Stimulated activated CD4-positive, alpha-beta T cell treated with anti-CD3 and anti-CD28 coated beads, Interleukin-15, amount 100 ng/mL, for 24 hours (primary cell): ENCODE data around the gene CERS6.
"Not testable (repeated sequence)": the region's sequence is repeated elsewhere in the genome, so short reads cannot be mapped to it uniquely, and the experiment has no call there.

Experiments used
- DNase-seq: peaks from one replicate; pipeline ENCODE4 v3.0.0-alpha.2; 2020

CERS6 gene

DNA sequence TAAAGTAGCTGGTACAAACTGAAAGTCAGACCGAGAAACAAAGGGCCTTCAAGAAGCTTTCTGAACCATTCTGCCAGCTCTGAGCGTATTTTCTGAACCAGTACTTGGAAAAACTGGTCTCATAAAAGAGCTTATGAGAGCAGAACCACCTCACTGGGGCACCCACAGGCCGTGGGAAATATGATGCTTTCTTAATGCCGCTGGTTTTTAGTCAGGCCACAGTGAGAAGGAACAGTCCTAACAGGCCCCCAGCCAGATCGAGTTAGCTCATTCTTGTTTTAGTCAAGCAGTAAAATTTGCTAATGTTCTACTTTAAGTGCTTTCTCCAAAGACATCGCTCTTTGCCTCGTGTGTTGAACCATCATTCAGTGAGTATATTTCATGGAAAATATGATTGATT, 333.7 kb downstream of the CERS6 start:
- no peak for DNase-seq

DNA sequence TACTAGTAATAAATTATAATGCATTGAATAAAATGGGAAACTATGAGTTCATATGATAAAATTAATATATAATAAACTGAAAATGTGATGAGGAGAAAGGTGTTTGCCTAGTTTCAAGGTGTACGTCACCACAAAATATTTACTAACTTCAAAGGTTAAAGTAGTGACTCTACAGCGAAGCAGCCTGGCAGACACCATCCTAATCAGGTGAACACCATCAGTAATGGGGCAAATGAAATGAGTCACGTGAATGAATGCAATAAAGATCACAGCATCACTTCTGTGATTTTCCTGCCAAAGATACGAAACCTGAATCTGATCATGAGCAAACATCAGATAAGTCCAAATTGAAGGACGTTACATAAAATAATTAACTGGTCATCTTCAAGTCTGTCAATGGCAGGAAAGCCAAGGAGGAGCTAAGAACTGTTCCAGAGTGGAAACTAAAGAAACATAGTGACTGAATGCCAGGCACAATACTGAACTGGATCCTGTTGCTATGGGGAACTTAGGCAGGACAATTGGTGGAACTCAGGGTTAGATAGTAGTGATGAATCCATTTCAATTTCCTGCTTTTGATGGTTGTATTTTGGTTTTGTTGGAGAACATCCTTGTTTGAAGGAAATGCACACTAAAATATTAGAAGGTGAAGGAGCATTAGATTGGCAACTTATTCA, 334.3 kb downstream of the CERS6 start:
- no peak for DNase-seq

DNA sequence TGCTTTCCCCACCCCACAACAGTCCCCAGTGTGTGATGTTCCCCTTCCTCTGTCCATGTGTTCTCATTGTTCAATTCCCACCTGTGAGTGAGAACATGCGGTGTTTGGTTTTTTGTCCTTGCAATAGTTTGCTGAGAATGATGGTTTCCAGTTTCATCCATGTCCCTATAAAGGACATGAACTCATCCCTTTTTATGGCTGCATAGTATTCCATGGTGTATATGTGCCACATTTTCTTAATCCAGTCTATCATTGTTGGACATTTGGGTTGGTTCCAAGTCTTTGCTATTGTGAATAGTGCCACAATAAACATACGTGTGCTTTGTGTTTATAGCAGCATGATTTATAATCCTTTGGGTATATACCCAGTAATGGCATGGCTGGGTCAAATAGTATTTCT, 335.1 kb downstream of the CERS6 start:
- DNase-seq: not testable (repeated sequence)

DNA sequence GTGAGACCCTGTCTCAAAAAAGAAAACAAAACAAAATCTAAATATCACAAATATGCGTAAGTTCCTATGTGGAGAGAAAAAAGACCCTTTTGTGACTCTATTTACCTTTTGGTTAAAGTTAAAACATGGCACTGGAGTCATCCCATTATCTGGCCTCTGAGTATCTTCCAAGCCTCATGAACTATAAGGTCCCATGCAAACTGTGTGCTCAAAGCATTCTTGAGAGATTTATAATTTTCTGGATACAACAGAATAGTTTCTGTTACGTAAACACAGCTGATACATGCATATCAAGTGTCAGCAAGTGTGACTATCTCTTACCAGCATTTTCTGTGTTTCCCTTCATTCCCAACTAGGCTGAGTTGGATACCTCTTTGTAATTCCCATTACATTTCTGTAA, 337.5 kb downstream of the CERS6 start:
- DNase-seq: no peak

DNA sequence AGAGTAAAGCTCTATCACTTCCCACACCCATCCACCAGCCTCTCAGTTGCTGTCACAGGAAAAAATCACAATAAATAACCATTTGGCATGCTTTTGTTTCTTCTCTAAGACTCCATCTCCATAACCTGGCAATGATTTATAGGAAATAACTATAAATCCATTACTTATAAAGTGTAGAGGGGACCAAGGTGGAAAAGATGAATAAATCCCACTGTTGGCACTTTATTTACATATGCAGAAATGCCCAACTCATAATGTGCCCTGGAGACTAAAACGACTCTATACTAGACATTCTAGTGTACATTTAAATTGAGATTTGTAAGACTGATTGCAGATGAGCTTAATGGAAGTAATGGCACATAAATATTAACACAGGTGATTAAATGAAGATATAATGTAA, 338.9 kb downstream of the CERS6 start:
- DNase-seq: no peak

DNA sequence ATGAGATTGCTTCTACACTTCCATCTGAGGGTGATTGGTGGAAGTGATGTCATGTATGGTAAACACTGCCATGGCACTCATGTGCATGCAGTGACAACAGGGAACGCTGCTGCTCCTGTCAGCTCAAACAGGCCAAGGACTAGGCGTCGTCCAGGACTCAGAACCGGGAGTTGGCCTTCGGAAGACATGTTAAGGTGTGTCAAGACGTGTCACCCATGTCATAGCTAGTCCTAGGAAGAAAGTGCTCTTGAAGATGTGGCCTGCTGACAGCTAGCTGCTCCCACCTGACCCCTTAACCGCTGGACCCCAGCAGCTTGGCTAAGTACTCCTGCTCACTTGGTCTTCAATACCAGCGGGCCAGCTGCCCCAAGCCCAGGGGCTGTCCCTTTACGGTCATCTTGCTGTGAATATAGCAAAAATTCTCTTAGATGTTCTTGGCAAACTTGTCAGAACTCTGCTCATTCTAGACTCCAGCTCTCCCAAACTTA, 340.1 kb downstream of the CERS6 start:
- no peak for DNase-seq

DNA sequence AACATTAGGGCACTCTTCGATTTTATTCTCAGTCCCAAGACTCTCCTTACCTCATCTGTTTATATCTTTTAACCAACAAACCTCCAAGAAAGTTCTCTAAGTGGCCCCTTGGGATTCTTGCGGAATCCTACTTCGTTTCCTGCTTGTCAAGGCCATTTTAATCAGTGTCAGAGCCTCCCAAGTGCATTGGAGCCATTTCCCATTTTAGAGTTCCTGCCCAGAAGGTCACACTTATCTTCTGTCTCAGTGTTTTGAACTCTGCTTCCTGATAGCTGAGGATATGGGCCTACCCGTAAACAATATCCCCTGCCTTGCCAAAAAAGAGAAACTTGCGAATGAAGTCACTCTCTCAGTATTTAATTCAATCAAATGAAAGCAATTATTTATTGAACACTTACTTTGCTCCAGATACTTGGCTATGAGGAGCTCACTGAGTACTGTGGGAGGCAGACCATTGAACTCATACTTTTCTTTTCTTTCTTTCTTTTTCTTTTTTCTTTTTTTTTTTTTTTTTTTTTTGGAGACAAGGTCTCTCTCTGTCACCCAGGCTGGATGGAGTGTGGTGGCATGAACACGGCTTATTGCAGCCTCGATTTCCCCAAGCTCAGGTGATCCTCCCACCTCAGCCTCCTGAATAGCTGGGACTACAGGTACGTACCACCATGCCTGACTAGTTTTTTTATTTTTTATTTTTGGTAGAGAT, 340.7 kb downstream of the CERS6 start:
- DNase-seq: no peak

DNA sequence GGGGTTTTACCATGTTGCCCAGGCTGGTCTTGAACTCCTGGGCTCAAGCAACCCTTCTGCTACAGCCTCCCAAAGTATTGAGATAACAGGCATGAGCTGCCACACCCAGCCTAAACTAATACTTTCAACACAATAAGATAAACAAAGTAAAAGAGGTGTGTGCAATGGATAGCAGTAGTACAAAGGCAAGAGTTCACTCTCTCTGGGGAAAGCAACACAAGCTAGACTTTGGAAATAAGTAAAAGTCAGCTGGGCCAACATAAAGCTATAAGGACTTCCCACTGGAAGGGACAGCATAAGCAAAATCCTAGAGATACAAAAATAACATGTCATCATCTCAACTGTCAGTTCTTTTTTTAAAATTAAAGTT, 341.2 kb downstream of the CERS6 start:
- no peak for DNase-seq

DNA sequence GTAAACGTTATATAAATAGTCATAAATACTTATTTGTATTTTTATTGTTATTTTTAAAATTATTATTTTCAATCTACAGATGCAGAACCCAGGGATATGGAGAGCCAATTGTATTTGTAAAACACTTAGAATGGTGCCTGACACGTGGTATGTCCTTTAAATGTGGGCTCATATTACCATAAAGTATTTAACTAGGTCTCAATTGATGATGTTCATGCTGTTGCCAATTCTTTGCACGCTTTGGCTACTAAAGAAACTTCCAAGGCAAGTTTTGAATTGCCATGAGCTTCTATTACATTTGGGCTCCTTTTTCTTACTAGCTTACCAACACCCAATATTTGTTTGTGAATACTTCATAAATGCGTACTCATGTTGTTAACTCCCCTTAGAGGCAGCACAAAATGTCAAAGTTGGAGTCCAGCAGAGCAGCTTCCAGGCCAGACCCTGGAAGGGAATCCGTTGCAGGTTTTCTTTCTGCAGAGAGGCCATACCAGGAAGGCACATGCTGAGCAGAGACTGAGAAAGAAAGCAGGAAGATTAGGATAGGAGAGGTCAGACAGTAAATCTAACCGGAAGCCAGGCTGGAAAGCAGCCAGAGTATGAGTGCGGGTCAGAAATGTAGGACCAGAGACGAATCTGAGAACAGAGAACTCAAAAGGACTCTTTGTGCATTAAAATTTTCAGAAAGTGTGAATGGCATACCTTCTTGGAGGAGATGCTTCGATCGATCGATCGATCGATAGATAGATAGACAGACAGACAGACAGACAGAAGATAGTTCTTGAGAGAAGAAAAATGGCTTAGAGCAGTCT, 342.2 kb downstream of the CERS6 start:
- no peak for DNase-seq

DNA sequence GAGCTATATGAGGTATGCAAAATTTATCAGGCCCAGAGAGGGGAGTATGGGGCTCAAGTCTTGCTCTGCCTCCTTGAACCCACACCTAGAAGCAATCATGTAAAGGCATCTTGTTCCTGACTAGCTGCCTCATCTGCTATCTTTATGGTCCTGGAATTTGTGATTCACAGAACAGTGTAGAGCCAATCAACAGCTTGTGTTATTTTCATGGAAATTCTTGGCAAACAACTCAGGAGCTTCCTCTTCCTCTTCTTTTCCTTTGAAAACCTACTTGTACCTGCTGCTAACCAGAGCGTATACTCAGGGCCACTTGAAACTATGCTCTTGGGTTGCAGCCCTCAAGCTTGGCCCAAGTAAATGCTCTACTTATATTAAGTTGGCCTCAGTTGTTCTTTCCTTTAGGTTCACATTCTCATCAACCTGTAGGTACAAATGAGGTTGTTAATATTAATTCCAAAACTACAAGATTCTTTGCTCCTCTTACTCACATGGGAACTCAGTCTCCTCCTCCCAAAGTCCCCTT, 342.9 kb downstream of the CERS6 start:
- no peak for DNase-seq

DNA sequence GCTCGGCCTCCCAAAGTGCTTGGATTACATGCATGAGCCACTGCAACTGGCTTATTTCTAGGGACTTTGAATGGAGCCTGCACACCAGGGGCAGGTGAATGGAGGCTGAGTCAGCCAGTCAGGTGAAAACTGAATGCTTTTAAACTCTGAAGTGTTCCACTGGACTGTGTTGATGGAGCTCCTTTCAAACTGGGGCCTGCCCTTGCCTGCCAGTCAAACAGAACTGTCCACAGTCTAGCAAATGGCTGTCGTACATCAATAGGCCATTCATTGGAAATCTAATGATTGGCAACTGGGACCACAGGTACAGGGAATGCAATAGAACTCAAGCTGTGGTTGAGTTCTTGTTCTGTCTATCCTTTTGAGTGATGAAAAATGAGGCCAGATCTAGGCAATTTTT, 345.4 kb downstream of the CERS6 start:
- no peak for DNase-seq

DNA sequence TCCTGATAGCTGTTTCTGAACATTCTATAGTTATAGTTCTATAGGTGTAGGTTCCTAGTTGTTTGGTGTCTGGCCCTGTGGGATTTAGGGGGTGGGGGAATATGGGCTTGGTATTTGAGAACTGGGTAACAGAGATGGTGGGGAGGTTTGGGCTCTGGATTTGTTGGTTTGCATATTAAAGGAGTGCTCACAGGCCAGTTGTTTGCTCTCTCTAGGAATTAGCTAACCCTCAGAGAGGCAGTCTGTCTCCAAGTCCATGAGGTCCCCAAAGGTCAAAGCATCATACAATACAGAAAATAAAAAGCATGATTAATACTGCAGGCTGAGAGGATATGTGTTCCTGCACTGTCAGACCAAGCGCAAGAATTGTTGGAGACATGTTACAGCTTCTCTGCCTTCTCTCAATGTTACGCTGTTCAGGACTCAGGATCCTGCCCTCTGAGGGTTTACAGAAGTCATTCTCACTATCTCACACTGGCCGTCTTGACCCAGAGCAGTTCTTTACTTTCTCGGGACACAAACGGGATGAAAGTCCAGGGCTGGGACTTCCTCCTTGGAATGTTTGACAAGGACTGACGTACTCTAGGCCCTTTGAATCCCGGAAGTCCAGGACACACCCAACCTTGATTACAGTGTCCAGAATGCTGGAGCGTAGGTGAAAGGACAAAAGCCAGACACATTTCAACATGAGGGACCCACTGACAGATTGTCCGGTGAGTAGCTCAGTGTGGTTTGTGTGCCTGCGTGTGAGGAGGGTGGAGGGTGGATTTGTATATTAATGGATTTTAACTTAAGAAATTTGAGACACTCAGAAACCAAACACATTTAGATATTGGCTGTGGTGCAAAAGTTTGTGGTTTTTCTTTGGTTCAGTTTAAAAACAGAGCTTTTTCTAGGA, 346.1 kb downstream of the CERS6 start, which contains the start of gene NOSTRIN:
Gene NOSTRIN (plus strand): TSS at position 677 of the 898 bp plus-strand sequence. CDS start 10 bp downstream, at position 687.
- no peak for DNase-seq

DNA sequence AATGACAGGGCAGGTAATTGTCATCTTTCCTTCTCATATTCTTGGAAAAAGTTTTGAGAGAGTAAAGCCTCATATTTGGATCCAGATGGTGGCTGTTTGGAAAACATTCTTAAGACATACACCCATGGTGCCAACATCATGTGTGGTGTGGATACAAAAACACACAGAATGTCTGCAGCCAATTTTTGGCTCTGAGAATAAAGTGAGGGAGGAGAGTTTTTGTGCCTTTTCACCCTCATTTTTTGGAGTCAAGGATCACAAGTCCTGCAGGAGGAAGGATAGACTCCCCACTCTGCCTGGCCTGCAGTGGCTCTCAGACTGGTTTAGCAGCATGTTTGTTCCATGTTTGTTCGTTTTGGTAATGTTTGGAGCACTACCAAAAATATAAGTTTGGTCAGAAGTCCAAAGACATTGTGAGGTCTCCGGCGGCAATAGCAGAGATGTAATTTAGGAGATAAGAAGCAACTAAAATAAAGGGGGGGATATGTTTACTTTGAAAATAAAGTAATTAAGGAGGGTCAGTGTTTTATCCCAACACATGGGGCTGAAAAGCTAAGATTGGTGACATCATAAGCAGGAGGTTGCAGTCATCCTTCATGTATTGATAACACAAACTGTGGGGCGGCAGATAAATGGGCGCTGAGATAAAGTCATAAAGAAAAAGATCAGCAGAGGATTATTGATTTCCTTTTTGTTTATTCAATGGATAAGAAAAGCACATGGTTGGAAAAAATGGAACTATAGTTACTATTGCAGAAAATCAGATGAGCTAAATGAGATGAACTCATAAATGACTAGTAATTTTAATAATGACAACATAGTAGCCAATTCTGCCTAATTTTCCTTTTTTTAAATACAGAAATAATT, 347.0 kb downstream of the CERS6 start:
- no peak for DNase-seq

DNA sequence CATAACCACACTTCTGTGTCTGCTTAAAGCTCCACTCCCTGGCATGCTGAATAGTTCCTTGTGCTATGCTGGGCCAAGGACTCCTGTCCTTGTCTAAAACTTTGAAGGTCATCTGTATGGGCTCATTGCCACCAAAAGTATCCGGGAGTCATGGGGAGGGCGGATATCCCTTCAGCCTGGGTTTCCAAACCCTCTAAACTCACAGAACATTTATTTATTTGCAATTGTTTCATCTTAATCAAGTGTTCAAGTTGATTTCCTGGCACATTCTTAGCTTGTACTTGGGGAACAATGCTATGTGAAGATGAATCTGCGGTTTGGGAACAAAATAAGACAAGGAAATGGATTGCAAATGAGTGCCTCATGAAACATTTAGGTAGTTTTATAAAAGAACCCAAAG, 348.1 kb downstream of the CERS6 start:
- no peak for DNase-seq

DNA sequence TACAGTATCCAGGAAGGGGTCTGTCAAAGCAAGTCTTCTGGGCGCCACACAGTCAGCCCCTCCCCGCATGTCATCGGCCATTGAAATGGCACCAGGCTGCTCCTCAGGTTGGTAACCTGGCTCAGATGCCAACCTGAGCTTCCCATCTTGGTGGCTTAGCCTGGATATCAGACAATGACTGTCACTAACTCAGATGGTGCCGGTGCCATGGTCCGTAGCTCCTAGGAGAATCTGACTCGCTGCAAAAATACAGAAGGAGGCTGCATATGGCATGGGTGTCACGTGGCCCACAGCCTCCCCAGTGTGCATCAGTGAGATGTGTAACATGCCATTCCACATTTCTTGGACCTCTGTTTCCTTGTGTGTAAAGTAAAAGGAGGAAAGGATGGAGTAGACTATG, 349.5 kb downstream of the CERS6 start:
- no peak for DNase-seq

DNA sequence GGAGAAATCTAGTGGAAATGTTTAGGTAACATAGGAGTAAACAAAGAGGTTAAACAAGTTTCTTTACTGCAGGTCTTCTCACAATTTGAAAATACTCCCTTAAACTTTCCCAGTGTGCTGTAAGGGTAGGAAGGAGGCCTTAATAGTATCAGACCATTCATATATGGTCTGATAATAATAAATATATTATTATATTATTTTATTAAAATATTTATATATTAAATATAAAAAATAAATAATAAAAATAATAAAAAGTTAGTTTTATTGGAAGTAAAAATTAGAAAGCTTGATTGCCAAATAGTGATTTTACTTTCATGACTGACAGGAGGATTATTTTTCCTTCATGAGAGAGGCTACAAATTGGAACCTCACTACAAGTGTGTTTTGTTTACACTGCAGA, 353.5 kb downstream of the CERS6 start:
- DNase-seq: no peak

DNA sequence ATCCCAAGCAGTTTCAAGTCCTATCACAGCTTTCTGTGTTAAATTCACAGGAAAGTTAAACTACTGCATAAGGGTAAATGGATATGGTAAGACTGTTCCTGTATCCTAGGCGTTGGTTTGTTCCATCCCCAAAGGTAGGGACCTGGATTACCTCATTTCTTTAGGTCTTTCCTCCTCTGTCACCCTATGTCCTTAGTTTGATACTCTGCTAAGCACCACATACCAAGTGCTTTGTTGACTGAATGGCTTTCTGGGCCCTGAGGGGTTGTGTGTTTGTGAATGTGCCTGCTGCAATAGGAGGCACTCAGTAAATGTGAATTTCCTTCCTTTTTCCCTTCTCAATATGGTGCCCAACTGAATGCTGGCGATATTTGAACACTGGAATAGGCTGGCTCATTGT, 354.2 kb downstream of the CERS6 start:
- DNase-seq: no peak

DNA sequence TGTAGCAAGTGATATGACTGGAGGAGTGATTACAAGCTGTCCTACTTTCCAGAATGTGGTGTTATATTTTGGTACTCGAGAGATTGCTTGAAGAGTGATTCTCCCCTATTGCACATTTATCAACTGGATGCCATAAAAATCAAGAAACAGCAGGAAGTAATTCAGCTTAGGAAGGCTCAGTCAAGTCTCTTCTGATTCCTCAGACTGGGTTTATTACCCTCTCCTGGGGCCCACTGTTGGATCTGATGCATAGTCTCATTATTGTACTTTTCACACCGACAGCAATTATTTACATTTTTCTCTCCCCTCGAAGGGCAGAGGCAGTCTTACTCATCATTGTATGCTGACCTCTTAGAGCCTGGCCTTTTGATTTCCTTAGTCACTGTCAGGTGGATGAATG, 355.6 kb downstream of the CERS6 start:
- DNase-seq: no peak

DNA sequence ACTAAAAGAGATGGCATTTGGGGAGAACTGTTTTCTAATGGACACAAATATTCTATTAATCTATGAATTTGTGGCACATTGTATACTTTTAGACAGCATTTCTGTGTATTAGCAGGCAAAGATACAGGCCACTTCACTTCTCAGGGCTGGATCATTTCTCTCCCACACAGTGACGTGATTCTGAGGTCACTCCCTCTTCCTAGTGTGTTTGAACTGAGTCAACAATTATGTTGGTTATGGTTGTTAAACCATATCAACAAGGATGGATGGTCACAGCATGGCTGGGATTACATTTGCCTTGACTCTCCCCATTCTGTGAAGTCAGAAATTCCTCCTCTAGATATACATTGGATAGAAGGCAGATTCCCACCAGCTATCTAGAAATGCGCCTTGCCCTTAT, 358.0 kb downstream of the CERS6 start:
- no peak for DNase-seq

DNA sequence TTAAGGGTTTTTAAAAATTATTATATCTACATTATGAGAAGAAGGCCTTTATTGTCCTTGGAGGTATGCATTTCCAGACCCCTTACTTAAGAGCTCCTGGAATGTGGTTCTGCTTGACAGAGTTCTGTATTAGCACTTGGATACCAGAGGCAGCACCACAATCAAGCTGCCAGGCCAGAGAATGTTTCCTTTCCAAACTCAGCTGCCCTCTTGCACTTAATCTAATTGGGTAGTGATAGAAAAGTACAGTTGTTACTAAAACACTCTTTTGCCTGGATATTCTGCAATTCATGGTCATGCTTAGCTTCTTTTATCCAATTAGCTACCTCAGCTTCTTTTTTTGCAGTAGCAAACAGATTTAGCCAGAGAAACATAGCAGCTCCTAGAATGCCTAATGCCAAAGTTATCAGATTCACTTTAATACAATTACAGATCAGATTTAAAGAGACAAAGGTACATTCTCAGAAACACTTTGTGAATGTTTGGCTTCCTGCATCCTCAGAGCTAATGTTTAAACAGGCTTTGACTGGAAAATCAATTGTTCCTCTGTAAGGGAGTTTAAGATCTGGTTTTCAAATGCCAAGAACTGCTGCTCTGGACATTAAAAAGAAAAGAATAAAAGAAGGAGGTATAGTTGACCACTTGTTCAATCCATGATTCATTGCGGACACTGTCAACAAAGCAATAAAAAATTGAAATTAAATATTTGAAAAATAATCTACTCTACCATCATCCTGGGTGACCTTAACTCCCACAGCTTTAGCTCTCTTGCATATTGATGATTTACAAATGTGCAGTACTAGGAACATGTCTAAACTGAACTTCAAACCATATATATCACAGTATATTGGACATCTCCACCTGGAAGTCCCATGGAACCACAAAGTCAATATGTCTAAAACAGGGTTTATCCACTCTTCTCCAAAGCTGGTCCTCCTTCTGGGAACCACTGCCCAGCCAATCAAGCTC, 359.2 kb downstream of the CERS6 start:
- no peak for DNase-seq
